Erythroblast (primary cell): ENCODE measurements around the gene GABBR1.
"Not testable (repeated sequence)": the region's sequence is repeated elsewhere in the genome, so short reads cannot be mapped to it uniquely, and the experiment has no call there.

Source experiments
- DNase-seq, 2 experiments: peaks; one replicate each; lab custom pipeline; 2025; lab: John Stamatoyannopoulos, UW
- GATA1 ChIP-seq: IDR thresholded peaks from 2 replicates; pipeline ENCODE4 v1.6.1; 2011; ENCODE audit warnings: low read depth, mild to moderate bottlenecking, control low read depth, low read length, moderate library complexity
- POLR2A ChIP-seq: IDR thresholded peaks from 2 replicates; pipeline ENCODE4 v1.6.1; 2011; ENCODE audit warnings: mild to moderate bottlenecking, low read length

The GABBR1 gene

GRCh38 chr6:29665942-29666825 is 33.2 kb upstream of the GABBR1 start:
- TF ChIP-seq GATA1 (no peak), POLR2A (no peak)
- no peak for DNase-seq

DNA sequence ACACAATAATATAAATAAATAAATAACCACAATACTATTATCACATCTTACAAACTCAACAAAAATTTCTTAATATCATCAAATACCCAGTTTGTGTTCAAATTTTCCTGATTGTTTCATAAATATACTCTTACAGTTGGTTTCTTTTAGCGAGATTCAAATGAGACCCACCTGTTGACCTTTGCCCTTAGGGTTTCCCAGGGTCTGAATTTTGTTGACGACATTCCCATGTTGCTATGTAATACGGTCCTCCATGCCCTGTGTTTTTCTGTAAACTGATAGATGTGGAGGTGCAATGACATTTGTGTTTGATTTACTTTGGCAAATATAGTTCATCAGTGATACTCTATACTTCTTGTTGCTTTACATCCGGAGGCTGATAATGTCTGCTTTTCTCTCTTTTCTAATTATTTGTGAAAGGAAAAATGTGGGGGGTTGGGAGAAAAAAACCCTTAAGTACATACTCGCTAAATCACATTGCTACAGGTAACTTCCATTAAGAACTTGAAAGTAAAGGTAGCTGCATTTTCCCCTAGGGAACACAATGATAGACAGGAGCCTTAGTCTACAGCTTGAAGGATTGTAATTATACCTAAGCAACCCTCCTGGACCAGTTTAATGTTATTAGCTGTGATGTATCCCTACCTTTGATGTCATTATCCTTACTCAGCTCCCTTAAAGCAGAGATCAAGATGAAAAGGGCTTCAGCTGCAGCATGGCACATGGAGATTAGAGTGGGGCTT is 30.5 kb upstream of the GABBR1 start:
- TF ChIP-seq POLR2A (no peak), GATA1 (no peak)

DNA sequence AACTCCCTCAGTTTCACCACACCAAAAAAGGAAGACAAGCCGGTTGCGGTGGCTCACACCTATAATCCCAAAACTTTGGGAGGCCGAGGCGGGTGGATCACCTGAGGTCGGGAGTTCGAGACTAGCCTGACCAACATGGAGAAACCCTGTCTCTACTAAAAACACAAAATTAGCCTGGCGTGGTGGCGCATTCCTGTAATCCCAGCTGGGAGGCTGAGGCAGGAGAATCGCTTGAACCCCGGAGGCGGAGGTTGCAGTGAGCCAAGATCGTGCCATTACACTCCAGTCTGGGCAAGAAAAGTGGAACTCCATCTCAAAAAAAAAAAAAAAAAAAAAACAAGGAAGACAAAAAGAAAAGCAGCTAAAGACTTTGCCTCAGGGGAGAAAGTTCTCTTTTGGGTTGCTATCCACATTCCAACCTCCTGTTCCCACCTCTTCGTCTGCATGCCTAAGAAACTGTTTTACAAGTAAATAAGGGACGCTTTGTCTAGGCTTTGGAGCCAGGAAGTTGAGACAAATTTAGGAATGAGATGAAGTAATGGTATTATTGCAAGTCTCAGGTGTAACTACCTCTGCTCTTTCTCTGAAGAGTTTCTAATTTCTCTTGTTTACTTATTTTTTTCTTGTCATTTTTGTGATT is 28.6 kb upstream of the GABBR1 start:
- DNase-seq: not testable (repeated sequence)

More for the DNA sequence above, 30.5 kb upstream of the GABBR1 start:
- no peak for DNase-seq

DNA sequence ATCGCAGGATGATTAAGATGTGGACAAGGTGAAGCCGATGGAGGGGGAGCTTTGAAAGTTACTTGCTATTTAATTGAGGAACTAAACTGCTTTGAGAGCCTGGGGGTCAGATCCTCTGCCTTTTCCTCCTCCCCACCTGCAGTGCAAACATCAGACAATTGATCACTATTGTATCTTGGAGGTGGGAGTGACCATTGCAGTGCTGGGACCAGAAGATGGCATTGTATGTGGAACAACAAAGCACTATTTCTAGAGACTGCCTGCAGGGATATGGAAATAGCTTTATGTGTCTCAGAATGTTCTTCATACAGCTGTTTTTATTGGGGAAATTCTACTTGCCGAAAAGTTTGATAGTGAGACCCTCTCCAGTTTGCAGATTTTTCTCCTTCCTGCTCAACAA is 28.1 kb upstream of the GABBR1 start:
- TF ChIP-seq GATA1: no peak
- TF ChIP-seq POLR2A: no peak
- no peak for DNase-seq

DNA sequence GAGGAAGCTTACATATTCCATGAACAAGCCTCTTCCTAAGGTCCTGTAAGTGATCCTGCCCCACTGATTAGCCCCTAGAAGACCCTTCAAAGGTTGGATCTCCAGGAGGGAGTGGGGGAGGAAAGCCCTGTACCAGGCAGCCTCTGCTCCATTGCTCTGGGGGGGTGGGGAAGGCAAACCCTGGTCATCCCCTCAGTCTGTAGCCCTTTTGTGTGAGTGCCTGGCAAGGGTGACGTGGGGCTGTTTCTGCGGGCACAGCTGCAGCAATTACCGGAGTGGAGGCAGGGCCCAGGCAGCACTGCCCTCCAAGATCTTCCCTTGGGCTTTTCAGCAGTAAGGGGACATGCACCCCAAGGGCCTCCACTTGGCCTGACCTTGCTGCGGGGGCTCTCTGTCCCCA is 23.8 kb upstream of the GABBR1 start, which contains the start of gene MOG:
TSS of gene MOG (plus strand) at position 295 of the 400 bp plus-strand sequence. CDS start 118 bp downstream, outside the sequence.
- no peak for TF ChIP-seq POLR2A
- no peak for TF ChIP-seq GATA1
- no peak for DNase-seq

DNA sequence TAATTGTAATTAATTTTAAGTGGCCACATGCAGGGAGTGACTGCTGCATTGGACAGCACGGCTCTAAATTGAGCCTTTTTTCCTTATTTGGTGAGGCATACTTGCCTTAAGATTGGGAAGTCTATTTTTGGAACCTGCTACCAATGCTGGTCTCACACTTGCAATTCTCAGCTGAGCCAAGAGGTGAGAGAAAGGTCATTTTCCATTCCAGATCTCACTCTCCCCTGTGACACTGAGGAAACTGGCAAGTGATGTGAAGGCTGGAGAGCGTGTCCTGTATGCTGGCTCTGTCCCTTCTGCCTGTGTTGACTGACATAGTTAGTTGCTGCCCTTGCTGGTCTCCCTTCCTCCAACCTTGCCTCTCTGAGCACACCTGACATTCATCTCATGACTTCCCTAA is 23.2 kb upstream of the GABBR1 start:
- TF ChIP-seq GATA1 (no peak), POLR2A (no peak)
- DNase-seq: no peak

DNA sequence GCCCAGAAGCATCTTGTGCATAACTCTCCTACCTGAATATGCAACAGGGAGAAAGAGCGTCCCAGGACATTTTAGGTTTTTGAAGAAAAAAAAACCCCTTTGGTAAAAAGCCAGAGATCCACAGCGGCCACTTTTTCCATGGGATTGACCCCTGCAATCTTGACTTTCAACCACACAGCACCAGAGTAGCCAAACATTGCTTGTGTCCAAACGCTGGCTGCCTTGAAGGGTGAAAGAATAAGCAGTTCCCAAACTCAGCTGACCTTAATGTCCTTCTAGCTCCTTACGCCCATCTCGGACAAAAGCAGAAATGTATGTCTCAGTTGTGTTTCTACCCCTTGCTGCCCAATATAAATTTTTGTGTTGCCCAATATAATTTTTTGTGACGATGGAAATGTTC is 22.7 kb upstream of the GABBR1 start:
- TF ChIP-seq POLR2A (no peak), GATA1 (no peak)

DNA sequence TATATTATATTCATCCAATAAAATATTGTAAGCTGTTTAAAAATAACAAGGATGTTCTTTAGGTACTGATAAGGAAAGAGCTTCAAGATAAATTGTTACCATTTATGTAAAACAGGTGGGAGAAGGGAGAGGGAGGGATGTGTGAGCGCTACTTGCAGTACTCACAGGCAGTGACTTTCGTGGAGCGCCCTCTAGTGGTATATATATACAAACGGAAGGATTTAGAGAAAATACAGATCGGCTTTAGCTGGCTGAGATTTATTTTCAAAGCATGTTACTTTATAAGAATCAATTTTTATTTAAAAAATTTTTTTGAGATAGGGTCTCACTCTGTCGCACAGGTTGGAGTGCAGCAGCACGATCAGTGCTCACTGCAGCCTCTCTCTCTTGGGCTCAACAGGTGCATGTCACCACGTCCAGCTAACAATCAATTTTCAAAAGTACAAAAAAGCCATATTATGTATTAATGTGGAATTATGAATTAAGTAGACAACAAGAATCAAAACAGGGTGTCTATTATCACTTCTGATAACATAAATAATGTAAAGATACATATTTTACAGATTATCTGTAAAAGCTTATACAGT is 20.6 kb upstream of the GABBR1 start:
- TF ChIP-seq POLR2A: no peak
- TF ChIP-seq GATA1: no peak
- DNase-seq: peak; percentile 75 to 86

More for the DNA sequence above, 22.7 kb upstream of the GABBR1 start:
- DNase-seq: no peak

GRCh38 chr6:29652198-29652584 is 19.2 kb upstream of the GABBR1 start:
- no peak for DNase-seq
- TF ChIP-seq POLR2A (no peak), GATA1 (no peak)

GRCh38 chr6:29651413-29652197 is 18.6 kb upstream of the GABBR1 start:
- DNase-seq: peak; percentile 14 to 42
- TF ChIP-seq GATA1 (no peak), POLR2A (no peak)

DNA sequence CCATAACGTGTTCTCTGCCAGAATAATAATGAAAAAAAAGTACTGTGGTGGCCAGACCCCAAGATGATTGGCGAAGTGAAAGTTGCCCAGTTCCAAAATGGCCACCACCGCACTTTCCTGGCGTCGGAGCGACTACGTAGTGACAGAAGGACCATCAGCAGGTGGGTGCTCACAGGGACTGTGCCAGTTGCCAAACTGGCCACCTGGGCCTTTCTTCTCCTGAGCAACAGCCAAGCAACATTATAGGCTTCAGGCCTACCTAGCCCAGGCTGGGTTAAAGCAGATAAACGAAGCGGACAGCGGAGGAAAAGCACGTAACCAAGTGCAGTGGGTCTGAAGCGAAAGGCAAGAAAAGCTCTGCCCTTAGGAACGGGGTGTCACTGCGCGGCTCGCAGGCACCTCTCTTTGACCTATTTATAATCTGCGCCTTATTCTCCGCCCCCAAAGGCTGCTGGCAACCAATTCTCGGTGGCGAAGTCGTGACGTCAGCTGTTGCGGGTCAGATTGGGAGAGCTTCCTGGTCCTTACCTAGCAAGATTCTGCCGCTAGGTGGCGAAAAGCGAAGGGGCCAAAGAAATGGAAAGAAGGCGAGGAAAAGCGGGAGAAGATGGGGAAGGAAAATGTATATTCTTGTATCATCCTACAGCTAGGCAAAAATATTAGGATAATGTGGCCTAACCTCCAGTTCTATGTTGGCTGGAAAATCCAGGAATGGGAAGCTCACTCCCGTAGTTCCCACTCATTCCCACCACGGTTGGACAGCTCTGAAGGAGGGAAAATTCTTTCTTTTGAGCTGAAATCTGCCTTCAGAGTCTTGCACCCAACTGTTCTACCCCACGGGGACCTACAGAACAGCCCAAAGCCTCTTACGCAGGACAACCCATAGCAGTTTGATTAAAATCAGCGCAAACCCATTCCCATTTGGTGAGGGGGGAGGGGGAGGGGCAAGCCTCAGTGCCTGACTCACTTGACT is 17.0 kb upstream of the GABBR1 start:
- DNase-seq: peak; percentile 97 to 98
- TF ChIP-seq GATA1: no peak
- peak; percentile 89 for TF ChIP-seq POLR2A

DNA sequence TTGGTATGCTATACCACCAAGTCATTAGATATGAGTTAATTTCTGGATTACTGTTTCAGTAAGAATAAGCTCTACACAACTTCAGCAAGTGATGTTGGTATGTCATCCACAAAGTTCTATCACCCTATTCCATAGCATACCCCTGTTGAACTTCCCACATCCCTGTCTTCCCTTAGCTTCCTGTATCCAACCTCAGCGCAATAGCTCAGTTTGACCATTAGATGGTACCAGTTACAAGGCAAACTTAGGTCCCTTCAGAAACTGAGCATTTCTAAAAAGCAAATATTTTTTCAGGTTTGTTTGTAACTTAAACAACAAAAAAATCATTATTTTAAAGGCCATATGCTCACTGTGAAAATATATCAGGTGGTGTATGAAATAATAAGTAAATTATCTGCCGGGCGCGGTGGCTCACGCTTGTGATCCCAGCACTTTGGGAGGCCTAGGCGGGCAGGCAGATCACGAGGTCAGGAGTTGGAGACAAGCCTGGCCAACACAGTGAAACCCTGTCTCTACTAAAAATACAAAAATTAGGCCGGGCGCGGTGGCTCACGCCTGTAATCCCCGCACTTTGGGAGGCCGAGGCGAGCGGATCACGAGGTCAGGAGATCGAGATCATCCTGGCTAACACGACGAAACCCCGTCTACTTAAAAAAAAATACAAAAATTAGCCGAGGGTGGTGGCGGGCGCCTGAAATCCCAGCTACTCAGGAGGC is 15.1 kb upstream of the GABBR1 start:
- peak; percentile 28 to 53 for DNase-seq
- no peak for TF ChIP-seq POLR2A
- TF ChIP-seq GATA1: no peak
